Ovary (tissue), 3 donors: ENCODE data around the gene C2CD3.
"Not testable (repeated sequence)": the region's sequence is repeated elsewhere in the genome, so short reads cannot be mapped to it uniquely, and the experiment has no call there.

ENCODE experiments used
- EP300 ChIP-seq: sonication (generic); formaldehyde crosslinking; IDR thresholded peaks from one replicate; pipeline ENCODE4 v1.6.1; 2017; ENCODE audit warnings: antibody characterized with exemption
- POLR2A ChIP-seq: fragments of 450-650 bp; IDR thresholded peaks from one replicate; pipeline ENCODE4 v1.6.1; 2017; ENCODE audit warnings: antibody characterized with exemption, mild to moderate bottlenecking, moderate library complexity
- TF ChIP-seq, protein P1 (sequence below), 3 donors: fragments of 450-650 bp in 2 of 3; fragments of 200-600 bp in 1 of 3; IDR thresholded peaks; one replicate each; pipeline versions ENCODE4 v1.5.1 to v1.8.0; 2016 to 2022; ENCODE audit warnings: antibody characterized with exemption in 3 of 3, mild to moderate bottlenecking in 1 of 3
- donor health status: DM: no; HTN: no; CAD: no.

DNA sequence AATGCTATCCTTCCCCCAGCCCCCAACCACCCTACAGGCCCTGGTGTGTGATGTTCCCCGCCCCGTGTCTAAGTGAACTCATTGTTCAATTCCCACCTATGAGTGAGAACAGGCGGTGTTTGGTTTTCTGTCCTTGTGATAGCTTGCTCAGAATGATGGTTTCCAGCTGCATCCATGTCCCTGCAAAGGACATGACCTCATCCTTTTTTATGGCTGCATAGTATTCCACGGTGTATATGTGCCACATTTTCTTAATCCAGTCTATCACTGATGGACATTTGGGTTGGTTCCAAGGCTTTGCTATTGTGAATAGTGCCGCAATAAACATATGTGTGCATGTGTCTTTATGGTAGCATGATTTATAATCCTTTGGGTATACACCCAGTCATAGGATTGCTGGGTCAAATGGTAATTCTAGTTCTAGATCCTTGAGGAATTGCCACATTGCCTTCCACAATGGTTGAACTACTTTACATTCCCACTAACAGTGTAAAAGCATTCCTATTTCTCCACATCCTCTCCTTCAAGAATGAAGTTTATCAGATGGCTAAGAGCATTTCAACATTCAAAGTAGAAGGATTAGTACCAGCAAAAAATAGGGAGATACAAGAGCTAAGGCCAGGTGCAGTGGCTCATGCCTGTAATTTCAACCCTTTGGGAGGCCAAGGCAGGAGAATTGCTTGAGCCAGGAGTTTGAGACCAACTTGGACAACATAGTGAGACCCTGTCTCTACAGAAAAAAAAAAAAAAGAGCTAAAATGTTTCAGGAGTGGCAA, 50.4 kb downstream of the C2CD3 start:
- TF ChIP-seq, protein P1, sequence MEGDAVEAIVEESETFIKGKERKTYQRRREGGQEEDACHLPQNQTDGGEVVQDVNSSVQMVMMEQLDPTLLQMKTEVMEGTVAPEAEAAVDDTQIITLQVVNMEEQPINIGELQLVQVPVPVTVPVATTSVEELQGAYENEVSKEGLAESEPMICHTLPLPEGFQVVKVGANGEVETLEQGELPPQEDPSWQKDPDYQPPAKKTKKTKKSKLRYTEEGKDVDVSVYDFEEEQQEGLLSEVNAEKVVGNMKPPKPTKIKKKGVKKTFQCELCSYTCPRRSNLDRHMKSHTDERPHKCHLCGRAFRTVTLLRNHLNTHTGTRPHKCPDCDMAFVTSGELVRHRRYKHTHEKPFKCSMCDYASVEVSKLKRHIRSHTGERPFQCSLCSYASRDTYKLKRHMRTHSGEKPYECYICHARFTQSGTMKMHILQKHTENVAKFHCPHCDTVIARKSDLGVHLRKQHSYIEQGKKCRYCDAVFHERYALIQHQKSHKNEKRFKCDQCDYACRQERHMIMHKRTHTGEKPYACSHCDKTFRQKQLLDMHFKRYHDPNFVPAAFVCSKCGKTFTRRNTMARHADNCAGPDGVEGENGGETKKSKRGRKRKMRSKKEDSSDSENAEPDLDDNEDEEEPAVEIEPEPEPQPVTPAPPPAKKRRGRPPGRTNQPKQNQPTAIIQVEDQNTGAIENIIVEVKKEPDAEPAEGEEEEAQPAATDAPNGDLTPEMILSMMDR (IDR thresholded peaks at IDR 0.05) = not testable (repeated sequence)
- TF ChIP-seq EP300, POLR2A: not testable (repeated sequence)
